Stimulated activated CD4-positive, alpha-beta T cell treated with anti-CD3 and anti-CD28 coated beads, Interleukin-15, amount 100 ng/mL, for 24 hours (primary cell): ENCODE data around the gene MYBPC2.
"Not testable (repeated sequence)": the region's sequence is repeated elsewhere in the genome, so short reads cannot be mapped to it uniquely, and the experiment has no call there.

ENCODE experiments used
- DNase-seq: peaks from one replicate; pipeline ENCODE4 v3.0.0-alpha.2; 2020

MYBPC2 gene

GRCh38 chr19:50428772-50429463, 3.8 kb upstream of the MYBPC2 start:
- DNase-seq = no peak

DNA sequence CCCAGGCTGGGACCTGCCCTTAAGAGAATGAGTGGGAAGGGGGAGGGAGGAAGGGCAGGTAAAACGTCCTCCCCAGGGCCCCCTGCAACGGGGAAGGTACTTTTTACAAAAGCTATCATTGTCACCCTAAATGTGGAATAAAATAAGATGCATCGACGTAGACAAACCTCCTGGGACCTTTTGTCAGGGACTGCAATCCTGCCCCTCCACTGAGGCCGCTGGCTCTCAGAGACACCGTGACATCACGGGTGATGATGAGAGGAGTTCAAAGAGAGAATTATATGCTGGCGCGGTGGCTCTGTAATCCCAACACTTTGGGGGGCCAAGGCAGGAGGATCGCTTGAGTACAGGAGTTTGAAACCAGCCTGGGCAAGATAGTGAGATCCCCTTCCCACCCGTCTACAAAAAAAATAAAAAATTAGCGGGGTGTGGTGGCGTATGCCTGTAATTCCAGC, 1.8 kb upstream of the MYBPC2 start:
- no peak for DNase-seq

- DNase-seq = peak; percentile 87
These were observed 1.1 kb upstream of the MYBPC2 start for GRCh38 chr19:50431343-50432220.

DNA sequence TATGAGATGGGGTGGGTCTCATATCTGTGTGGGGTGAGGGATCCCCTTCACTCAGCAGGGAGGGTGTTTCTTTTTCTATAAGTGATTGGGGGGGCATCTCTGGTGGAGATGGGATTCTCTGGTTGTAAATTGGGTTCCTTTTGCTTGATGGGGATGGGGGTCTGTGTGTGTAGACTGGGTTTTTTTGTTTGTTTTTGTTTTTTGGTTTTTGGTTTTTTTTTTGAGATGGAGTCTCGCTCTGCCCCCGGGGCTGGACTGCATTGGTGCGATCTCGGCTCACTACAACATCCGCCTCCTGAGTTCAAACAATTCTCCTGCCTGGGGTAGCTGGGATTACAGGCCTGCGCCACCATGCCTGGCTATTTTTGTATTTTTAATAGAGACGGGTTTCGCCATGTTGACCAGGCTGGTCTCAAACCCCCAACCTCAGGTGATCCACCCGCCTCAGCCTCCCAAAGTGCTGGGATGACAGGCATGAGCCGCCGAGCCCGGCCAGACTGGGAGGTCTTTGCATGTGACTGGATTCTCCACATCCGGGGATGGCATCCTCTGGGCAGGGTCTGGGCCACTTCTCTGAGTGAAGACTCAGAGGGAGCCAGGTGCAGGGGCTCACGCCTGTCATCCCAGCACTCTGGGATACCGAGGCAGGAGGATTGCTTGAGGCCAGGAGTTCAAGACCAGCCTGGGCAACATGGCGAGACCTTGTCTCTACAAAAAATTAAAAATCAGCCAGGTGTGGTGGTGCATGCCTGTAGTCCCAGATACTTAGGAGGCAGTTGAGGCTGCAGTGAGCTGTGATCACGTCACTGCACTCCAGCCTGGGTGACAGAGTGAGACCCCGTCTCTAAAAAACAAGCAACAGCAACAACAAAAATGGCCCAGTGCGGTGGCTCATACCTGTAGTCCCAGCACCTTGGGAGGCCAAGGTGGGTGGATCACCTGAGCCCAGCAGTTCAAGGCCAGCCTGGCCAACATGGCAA, 799 bp downstream of the MYBPC2 start:
- DNase-seq = no peak

DNA sequence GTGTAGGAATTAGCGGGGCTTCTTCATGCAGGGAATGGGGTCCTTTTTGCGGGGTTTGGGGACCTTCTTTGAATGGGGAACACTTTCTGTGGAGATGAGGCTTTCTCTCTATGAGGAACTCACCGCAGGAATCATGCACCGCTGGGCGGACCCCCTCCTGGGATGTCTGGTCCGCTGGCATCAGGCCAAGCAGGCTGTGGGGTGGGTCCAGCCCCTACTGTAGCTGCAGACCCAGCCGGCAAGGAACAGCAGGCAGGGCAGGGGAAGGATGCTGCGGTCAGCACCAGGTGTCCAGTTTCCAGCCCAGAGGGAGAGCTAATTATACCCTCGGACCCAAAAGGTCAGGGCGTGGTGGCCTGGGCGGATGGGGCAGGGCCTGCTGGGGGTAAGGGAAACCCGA, 1.8 kb downstream of the MYBPC2 start:
- DNase-seq = no peak

GRCh38 chr19:50435221-50435620, 2.5 kb downstream of the MYBPC2 start:
- no peak for DNase-seq

GRCh38 chr19:50435627-50436026, 2.9 kb downstream of the MYBPC2 start:
- no peak for DNase-seq

- no peak for DNase-seq
These were observed 5.3 kb downstream of the MYBPC2 start for GRCh38 chr19:50437862-50438449.

- not testable (repeated sequence) for DNase-seq
These were observed 6.4 kb downstream of the MYBPC2 start for GRCh38 chr19:50439130-50439529.

DNA sequence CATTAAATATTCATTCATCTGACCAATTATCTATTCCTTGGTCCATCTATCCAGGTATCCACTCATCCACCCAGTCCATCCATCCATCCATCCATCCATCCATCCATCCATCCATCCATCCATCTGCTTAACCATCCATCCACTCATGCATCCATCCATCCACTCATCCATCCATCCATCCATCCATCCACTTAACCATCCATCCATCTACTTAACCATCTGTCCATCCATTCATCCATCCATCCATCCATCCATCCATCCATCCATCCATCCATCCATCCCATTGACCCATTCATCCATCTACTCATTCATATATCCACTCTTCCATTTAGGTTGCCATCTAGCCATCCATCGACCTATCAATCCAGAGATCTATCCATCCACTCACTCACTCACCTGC, 11.4 kb downstream of the MYBPC2 start:
- no peak for DNase-seq

- DNase-seq = no peak
These were observed 14.4 kb downstream of the MYBPC2 start for GRCh38 chr19:50447053-50447452.

GRCh38 chr19:50447750-50448149, 15.1 kb downstream of the MYBPC2 start:
- no peak for DNase-seq

DNA sequence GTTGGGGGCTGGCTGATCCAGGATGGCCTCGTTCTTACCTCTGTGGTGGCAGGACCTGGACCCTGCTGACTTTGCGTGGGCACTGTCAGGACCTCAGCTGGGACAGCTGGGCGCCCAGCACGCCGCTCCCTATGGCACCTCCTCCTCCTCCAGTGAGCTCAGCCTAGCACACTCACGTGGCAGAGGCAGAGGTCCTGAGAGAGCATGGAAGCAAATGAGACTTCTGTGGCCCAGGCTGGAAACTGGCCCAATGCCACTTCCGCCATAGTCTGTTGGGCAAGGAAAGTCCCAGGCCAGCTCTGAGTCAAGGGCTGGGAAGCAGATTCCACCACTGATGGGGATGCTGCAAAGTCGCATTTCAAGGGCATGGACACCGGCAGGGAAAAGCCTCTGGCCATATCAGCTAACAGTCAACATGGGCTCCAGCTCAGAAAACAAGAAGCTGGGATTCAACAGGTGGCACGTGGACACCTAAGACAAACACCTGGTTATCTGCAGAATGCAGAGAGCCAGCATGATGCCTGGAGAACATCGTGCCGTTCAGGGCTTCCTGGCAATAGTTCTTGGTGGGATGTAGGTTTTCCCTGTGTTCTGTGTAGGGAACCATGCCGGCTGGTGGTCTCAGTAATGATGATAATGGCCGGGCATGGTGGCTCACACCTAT, 16.7 kb downstream of the MYBPC2 start:
- DNase-seq = no peak

GRCh38 chr19:50450369-50451222, 17.9 kb downstream of the MYBPC2 start:
- DNase-seq = no peak

- no peak for DNase-seq
These were observed 18.5 kb downstream of the MYBPC2 start for GRCh38 chr19:50451223-50451534.

GRCh38 chr19:50453243-50453642, 20.6 kb downstream of the MYBPC2 start:
- no peak for DNase-seq

DNA sequence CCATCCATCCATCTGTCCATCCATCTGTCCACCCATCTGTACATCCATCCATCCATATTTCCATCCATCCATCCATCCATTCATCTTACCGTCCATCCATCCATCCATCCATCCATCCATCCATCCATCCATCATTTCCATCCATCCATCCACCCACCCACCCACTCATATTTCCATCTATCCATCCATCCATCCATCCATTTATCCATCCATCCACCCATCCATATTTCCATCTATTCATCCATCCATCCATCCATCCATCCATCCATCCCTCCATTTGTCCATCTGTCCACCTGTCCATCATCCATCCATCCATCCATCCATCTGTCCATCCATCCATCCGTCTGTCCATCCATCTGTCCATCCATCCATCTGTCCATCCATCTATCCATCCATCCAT, 23.3 kb downstream of the MYBPC2 start:
- DNase-seq = no peak

GRCh38 chr19:50457300-50457699, 24.6 kb downstream of the MYBPC2 start:
- DNase-seq = no peak

- DNase-seq = no peak
These were observed 25.8 kb downstream of the MYBPC2 start for GRCh38 chr19:50458396-50459066.

DNA sequence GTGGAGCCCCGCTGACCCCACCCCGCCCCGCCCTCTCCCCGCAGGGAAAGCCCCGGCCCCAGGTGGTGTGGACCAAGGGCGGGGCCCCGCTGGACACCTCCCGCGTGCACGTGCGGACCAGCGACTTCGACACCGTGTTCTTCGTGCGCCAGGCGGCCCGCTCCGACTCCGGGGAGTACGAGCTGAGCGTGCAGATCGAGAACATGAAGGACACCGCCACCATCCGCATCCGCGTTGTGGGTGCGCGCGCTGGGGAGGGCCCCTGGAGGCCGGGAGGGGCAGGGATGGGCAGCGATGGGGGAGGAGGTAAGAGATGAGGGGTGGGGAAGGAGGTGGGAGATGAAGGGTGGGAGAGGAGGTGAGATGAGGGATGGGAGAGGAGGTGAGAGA, 26.4 kb downstream of the MYBPC2 start:
- no peak for DNase-seq

GRCh38 chr19:50459638-50460037, 26.9 kb downstream of the MYBPC2 start:
- DNase-seq = no peak
